H7 (cell line): ENCODE results near the gene SF1. TPM values are rescaled to one million over a fixed set of nuclear protein-coding genes. Genes with fewer than 3 reads are reported as not detected.
A peak's percentile ranks its signal among the peaks of the same experiment; 100 is the strongest.

ENCODE experiments used
- DNase-seq: peaks from one replicate; pipeline ENCODE4 v3.0.0; 2012
- H3K27me3 ChIP-seq: 2 replicates; pipeline ENCODE4 v1.6.0; 2011; ENCODE audit warnings: mild to moderate bottlenecking, low read length; ENCODE audit not compliant: control insufficient read depth, insufficient read depth
- H3K36me3 ChIP-seq: replicated peaks from 2 replicates; pipeline ENCODE4 v1.5.1; 2011; ENCODE audit warnings: low read length; ENCODE audit not compliant: control insufficient read depth, insufficient read depth
- H3K4me3 ChIP-seq: 2 replicates; pipeline ENCODE4 v1.5.1; 2011; ENCODE audit warnings: low read depth, mild to moderate bottlenecking, control low read depth, low read length, moderate library complexity; ENCODE audit not compliant: insufficient read depth
- total RNA-seq: library from RNA; depleted of rRNA; stranded (reverse); fragments of >200 nt; shearing (Covaris generic); gene quantifications from 2 replicates; pipeline ENCODE4 v1.2.3, GENCODE V29; 2014

Gene SF1
- total RNA-seq, 1 experiment from 2014 or later = 66.5 TPM

DNA sequence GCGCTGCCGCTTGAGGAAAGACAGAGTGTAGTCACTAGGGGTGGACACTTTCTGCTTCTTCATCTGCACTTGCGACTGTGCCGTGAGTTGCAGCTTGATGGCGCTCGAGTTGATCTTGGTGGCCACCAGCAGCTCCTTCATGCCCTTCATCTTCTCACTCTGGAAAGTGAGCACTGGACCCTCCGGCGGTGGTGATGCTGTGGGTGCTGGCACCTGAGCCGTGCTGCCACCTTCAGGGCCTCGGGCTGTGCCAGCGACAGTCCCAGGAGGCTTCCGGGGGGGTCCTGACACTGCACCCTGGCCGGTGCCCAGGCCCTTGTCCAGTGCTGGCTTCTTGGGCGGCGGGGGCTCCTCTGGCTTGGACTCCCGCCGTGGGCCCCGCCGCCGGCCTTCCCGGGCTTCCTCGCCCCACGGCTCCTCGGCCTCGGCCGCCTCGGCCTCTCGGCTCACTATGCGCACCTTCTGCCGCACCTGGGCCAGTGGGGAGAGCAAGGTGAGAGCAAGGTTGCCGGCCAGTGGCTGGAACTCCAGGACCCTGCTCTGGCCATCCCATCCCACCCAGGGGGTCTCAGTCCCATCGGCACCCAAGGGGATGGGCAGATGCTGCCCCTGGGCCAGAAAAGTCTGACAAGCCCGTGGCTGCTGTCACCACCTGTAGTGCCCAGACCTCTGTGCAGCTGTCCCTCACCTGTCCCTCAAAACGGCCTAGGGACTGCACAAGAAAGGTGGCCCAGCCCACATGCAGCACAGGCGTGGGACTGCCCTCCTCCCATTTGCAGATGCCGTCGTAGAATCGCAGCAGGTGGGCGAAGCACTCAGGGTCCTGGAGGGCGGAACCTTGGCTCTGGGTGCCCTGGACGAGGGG, 26.2 kb upstream of the SF1 start:
- peak; percentile 72 for DNase-seq
- H3K36me3 ChIP-seq = peaks cover 15% of the 10 kb centered on the region
- no peak overlapping the region for H3K4me3 ChIP-seq
- no peaks in the 10 kb centered on the region for H3K27me3 ChIP-seq

GRCh38 chr11:64803846-64804345, 25.6 kb upstream of the SF1 start:
- peak overlapping the region; percentile 63 for H3K4me3 ChIP-seq
- no peaks in the 10 kb centered on the region for H3K27me3 ChIP-seq
- peak; percentile 86 for DNase-seq
- H3K36me3 ChIP-seq = peaks cover 17% of the 10 kb centered on the region

- Histone ChIP-seq H3K27me3 (no peaks in the 10 kb centered on the region), H3K36me3 (peaks cover 17% of the 10 kb centered on the region), H3K4me3 (peak within 1 kb of the TSS; percentile 63)
- DNase-seq = peak; percentile 100
Observed at GRCh38 chr11:64803158-64803845, 25.0 kb upstream of the SF1 start, which contains the start of gene MAP4K2. TSS of gene MAP4K2 (minus strand) at chr11:64803214. CDS start at chr11:64803149, 65 bp downstream.

DNA sequence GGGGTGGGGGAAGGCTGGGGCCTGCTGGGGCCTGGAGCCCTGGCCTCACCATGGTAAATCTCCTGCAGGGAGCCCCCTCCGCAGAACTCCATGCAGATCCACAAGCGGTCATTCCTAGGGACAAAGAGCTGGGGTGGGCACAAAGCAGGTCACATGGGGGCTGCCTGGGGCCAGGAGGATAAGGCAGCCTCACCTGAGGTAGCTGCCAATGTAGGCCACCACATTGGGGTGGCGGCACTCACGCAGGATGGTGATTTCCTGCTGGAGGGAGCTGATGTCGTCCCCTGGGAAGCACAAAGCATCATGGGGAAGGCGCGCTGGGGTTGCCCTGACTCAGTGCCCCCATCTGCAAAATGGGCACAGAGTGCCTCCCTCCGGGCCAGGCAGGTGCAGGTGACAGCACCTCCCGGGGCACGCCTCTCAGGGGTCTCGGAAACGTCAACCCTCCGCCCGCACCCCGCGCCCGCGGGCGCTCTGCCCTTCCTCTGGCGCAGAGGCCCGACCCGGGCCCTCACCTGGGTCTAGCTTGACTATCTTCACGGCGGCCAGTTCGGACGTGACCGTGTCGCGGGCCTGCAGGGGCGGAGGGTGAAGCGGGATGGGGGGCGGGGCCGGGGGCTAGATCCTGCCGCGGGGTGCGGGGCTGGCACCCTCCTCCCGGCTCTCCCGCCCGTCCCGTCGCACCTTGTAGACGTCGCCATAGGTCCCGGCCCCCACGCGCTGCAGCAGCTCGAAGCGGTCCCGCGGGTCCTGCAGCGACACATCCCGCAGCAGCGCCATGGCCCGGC, 24.2 kb upstream of the SF1 start:
- Histone ChIP-seq H3K36me3 (peaks cover 13% of the 10 kb centered on the region), H3K4me3 (peak overlapping the region; percentile 63), H3K27me3 (no peaks in the 10 kb centered on the region)
- DNase-seq = peak; percentile 68

DNA sequence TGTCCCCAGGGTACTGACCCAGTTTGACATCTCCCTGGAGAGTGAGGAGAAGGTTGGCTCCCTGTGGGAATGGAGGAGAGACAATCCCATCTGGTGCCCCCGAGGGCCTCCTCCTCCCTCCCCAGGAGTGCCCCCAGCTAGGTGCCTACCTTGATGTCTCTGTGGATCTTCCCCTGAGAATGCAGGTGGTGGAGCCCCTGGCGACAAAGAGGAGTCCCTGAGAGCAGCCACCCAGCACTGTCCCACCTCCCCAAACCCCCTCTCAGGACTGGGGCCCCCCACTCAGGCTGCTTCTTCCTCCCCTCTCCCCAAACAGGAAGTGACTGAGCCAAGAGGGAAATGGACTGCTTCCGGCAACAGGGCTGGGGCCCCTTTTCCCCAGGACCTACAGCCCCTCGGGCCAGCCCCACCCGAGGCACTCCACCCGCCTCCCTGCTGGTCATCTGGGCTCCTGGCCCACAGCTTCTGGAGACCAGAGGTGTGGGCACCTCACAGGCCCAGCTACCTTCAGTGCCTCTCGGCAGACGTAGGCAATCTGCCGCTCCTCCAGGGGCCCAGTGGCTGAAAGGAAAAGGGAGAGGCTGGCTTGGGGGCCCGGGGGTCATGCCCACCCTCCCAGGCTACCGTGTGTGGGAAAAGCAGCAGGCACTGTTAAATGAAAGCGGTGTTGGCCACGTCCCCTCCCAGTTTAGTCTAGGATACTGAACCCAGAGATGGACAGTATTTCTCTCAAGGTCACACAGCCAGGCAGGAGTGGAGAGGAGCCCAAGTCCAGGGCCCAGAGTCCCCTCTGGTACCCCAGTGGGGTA, 23.4 kb upstream of the SF1 start:
- Histone ChIP-seq H3K27me3 (no peaks in the 10 kb centered on the region), H3K36me3 (peaks cover 9% of the 10 kb centered on the region), H3K4me3 (no peak overlapping the region)
- peak; percentile 50 for DNase-seq

GRCh38 chr11:64801158-64801464, 22.8 kb upstream of the SF1 start:
- Histone ChIP-seq H3K4me3 (no peak overlapping the region), H3K36me3 (peaks cover 5% of the 10 kb centered on the region), H3K27me3 (no peaks in the 10 kb centered on the region)
- DNase-seq = peak; percentile 37

- H3K36me3 ChIP-seq = peaks cover 3% of the 10 kb centered on the region
- no peak overlapping the region for H3K4me3 ChIP-seq
- peak; percentile 33 for DNase-seq
- H3K27me3 ChIP-seq = no peaks in the 10 kb centered on the region
Observed at GRCh38 chr11:64800303-64801157, 22.2 kb upstream of the SF1 start.

DNA sequence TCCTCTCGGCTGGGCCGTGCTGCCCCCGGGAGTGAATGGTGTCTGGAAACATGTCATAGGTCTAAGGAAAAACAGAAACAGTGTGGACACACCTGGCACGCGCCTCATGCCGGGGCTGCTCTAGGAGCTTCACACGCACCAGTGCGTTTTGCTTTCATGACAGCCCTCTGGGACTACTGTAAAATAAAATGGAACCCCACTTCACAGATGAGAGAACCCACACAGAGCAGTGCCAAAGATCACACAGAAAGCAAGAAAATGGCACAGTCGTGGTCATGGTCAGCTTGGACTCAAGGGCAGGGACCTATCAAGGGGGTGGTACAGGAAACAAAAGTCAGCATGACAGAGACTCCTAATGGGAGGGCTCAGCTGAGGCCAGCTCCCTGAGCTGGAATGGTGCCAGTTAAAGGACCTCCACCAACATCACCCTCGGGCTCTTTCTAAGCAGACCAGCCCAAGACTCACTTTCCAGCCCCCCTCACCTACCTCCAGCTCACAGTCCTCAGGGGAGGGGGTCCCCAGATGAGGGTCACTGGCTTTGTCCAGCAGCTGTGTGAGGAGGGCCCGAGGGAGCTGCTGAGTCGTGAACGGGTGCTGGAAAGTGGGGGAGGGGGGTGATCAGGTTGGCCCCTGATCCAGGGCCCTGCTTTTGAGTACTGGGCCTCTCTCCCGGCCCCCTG, 21.4 kb upstream of the SF1 start:
- H3K36me3 ChIP-seq = peaks cover 2% of the 10 kb centered on the region
- no peaks in the 10 kb centered on the region for H3K27me3 ChIP-seq
- DNase-seq = peak; percentile 33
- no peak overlapping the region for H3K4me3 ChIP-seq

DNA sequence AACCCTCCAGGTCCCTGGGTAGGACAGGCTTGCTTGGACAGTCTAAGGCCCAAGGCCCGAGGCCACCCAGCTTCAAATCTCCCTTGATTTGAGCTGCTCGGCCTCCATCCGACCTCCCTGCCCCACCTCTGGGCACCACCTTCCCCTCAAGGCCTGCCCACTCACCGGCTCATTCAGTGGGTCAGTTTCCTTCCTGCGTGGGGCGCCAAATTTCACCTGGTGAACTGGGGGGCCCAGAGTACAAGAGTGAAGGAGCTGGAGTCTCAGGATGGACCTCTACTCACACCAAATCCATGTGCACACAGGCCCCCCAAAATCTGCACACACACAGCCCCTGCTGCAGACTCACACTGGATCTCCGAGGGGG, 20.9 kb upstream of the SF1 start:
- peaks cover 2% of the 10 kb centered on the region for H3K36me3 ChIP-seq
- H3K4me3 ChIP-seq = no peak overlapping the region
- DNase-seq = peak; percentile 32
- H3K27me3 ChIP-seq = no peaks in the 10 kb centered on the region

GRCh38 chr11:64796757-64797541, 18.6 kb upstream of the SF1 start:
- no peaks in the 10 kb centered on the region for H3K27me3 ChIP-seq
- H3K4me3 ChIP-seq = no peak overlapping the region

GRCh38 chr11:64796047-64796756, 17.9 kb upstream of the SF1 start:
- no peak for DNase-seq
- Histone ChIP-seq H3K36me3 (peaks cover 2% of the 10 kb centered on the region), H3K27me3 (no peaks in the 10 kb centered on the region), H3K4me3 (no peak overlapping the region)

More at GRCh38 chr11:64796757-64797541, 18.6 kb upstream of the SF1 start:
- DNase-seq = peak; percentile 39
- H3K36me3 ChIP-seq = peaks cover 2% of the 10 kb centered on the region

DNA sequence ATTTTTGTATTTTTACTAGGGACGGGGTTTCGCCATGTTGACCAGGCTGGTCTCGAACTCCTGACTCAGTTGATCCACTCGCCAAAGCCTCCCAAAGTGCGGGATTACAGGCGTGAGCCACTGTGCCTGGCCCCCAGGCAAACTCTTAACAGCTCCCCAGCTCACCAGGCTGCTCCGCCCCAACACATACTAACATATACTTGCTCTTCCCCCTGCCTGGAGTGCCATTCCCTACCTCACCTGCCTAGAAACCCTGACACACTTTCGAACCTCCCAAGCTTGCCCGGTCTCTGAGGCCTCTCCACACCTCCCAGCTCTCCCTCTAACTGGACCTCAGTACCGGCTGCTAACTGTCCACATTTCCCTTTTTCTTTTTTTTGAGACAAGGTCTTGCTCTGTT, 16.2 kb upstream of the SF1 start:
- Histone ChIP-seq H3K27me3 (no peaks in the 10 kb centered on the region), H3K4me3 (no peak overlapping the region), H3K36me3 (peaks cover 2% of the 10 kb centered on the region)
- no peak for DNase-seq
